Tongue (tissue), 3 donors: ENCODE results near the gene SGCG. TPM values are rescaled to one million over a fixed set of nuclear protein-coding genes. Genes with fewer than 3 reads are reported as not detected.

Experiments
- DNase-seq: peaks from one replicate; pipeline ENCODE4 v3.0.0-alpha.2; 2015
- small RNA-seq: library from RNA; depleted of rRNA; stranded (forward); fragments of <200 nt; gene quantifications from one replicate; pipeline ENCODE3, GENCODE V24; 2014; ENCODE audit warnings: low replicate concordance
- total RNA-seq: library from RNA; depleted of rRNA; stranded (reverse); fragments of >200 nt; gene quantifications from one replicate; pipeline ENCODE4 v1.2.3, GENCODE V29; 2014

Gene SGCG
- total RNA-seq, 1 donor from 2014 or later = 157 TPM

- no peak for DNase-seq
Measured at GRCh38 chr13:23339225-23339624, 158.4 kb downstream of the SGCG start.

- no peak for DNase-seq
Measured at GRCh38 chr13:23344931-23345595, 164.3 kb downstream of the SGCG start.

GRCh38 chr13:23347601-23348000 is 166.8 kb downstream of the SGCG start:
- DNase-seq = no peak

DNA sequence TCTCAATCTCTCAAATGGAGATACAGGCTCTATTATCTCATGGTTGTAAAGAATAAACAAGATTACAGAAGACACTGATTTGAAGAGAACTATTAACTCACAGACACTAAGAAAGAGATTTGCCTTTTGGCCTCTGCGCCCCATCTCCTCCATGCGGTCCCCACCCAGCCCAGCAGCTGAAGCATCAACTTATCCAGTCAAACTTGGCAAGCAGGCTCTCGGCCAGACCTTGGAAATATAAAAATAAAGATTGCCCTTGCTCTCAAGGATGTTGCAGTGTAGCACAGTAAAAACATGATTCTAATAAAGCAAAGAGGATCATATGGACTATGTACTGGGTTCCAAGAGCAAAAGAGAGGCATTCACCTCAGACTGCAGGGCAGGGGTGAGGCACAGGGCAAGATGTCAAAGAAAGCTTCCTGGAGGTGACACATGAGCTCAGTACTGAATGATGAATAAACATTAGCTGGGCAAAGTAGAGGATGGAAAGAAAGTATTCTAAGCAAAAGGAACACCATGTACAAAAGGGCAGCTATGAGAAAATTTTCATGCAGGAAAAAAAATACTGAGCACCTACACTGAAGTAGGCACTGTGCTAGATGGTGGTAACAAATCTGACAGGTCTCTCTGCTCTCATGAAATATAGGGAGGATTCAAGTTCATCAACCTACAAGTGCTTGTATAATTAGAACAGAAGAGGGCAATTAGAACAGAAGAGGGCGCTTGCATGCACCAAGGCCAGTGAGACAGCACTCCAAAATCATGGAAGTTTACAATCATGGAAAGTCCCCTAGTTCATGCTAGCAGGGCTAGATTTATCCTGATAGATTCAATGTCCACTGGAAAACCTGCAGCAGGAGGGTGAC is 167.7 kb downstream of the SGCG start:
- no peak for DNase-seq

GRCh38 chr13:23349161-23349897 is 168.6 kb downstream of the SGCG start:
- DNase-seq = no peak

DNA sequence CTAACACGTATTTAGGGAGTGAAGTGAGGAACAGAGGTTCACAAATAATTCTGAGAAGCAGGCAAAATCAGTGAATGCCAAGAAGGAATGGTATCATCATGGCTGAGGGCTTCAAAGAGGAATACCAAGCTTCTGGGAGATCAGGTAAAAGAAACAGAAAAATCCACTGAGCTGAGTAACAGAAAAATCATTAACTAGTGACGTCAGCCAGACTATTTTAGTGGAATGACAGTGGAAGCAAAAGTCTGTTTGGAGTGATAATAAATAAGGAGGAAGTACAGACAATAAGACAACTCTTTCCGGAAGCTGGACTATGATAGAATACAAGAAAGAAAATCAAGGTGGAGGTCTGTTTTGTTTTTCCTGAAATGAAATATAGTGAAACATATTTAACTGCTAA is 169.2 kb downstream of the SGCG start:
- DNase-seq = no peak

GRCh38 chr13:23352161-23352560 is 171.4 kb downstream of the SGCG start:
- DNase-seq = no peak

DNA sequence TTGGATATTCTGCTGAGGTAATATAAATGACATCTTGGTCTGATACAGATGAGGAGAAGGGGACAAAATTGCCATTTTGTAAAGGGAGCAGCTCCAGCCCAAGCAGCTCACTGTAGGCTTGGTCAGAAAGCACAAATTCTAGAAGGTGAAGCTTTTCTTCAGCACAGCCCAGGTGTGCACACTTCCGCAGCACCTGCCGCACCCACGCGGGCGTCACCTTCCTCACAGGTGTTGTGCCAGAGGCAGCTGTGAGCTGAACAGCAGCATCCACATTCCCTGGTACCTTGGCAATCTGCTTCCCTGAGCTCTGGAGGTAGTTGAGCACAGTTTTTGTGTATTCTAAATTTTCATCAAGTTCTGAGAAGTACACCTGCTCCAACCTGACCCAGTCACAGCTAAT is 173.7 kb downstream of the SGCG start:
- DNase-seq = no peak

GRCh38 chr13:23356368-23356767 is 175.6 kb downstream of the SGCG start:
- DNase-seq = no peak

GRCh38 chr13:23357349-23357748 is 176.6 kb downstream of the SGCG start:
- no peak for DNase-seq

GRCh38 chr13:23359882-23360281 is 179.1 kb downstream of the SGCG start:
- DNase-seq = no peak

GRCh38 chr13:23365652-23366051 is 184.9 kb downstream of the SGCG start:
- DNase-seq = no peak

- no peak for DNase-seq
Measured at GRCh38 chr13:23367907-23368306, 187.1 kb downstream of the SGCG start.

DNA sequence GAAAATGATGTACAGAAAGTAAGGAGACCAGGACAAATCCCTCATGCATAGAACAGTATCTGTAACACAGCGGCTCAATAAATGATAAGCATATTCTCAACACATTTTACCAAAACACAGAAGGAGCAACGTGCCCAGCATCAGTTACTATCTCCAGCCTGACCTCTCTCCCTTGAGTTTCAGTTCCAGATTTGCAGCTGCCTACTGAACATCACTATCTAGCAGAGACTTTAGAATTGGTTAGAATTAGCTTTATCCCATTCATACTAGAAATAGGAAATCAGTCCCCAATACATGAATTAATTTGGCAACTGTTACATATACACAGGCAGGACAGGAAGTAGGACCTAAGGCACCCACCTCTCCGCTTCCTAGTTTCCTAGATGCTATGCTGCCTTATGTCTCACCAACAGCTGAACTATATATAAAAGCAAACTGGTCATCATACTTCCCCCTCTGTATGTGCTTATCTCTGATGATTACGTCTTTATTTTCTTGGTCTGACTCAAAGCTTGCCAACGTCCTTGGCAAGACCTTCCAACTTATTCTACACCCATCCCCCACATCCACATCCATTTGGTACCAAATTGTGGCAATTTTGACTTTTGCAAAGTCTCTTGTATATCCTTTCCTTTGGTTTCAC is 191.6 kb downstream of the SGCG start:
- no peak for DNase-seq

Small RNA genes within 50 kb of the gene (small RNA-seq; reads per million reads assigned to genes)
- gene RNU6-58P = not detected
- gene RNY3P4 = not detected
